Measurements from ENCODE around the gene SLC9C2. TPM values are rescaled to one million over a fixed set of nuclear protein-coding genes. Genes with fewer than 3 reads are reported as not detected.
"Not testable (repeated sequence)": the region's sequence is repeated elsewhere in the genome, so short reads cannot be mapped to it uniquely, and the experiment has no call there.

Gene SLC9C2
- total RNA-seq, 1 experiment from 2014 or later, result not detected

DNA sequence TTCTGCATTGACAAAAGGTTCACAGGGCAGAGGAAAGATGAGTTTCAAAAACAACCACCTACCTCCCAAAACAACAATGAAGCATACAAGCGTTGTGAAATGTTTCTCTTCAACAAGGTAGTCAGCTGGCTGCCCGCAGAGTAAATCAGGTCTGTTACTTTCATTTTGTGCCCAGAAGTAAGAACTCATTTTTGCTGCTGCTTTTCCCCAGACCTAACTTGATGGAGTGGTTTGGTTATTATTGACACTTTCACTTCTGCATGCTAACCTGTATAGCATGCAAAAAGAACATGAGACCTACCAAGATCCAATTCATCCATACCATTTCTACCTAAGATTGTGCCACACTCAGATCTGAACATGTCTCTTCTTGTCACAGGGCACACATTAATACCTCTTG lies 1.3 kb downstream of the SLC9C2 start:
- Histone ChIP-seq H3K36me3 (ENCODE audit: control insufficient read depth, insufficient read depth, low read length) (no peaks in the 10 kb centered on the region; the same call in 1 of the 2 replicates), H3K27me3 (ENCODE audit: control insufficient read depth, insufficient read depth, low read length) (no peaks in the 10 kb centered on the region; the same call in 1 of the 2 replicates), H3K9me3 (ENCODE audit: control insufficient read depth, insufficient read depth, low read depth, low read length) (peaks cover 5% of the 10 kb centered on the region; the same call in 1 of the 2 replicates), H3K4me3 (ENCODE audit: low read depth in 2 of 2, low read length in 2 of 2) (no peak overlapping the region; a peak in 1 of 4 replicates), H3K4me1 (ENCODE audit: control insufficient read depth, insufficient read depth, low read length) (no peaks in the 10 kb centered on the region), H3K27ac (ENCODE audit: low read length) (no peak overlapping the region)
- no TSS peak for BruUV-seq (replicated peaks)
- no peak for DNase-seq (ENCODE audit: low read depth, low spot score)
- TF ChIP-seq, protein P1, sequence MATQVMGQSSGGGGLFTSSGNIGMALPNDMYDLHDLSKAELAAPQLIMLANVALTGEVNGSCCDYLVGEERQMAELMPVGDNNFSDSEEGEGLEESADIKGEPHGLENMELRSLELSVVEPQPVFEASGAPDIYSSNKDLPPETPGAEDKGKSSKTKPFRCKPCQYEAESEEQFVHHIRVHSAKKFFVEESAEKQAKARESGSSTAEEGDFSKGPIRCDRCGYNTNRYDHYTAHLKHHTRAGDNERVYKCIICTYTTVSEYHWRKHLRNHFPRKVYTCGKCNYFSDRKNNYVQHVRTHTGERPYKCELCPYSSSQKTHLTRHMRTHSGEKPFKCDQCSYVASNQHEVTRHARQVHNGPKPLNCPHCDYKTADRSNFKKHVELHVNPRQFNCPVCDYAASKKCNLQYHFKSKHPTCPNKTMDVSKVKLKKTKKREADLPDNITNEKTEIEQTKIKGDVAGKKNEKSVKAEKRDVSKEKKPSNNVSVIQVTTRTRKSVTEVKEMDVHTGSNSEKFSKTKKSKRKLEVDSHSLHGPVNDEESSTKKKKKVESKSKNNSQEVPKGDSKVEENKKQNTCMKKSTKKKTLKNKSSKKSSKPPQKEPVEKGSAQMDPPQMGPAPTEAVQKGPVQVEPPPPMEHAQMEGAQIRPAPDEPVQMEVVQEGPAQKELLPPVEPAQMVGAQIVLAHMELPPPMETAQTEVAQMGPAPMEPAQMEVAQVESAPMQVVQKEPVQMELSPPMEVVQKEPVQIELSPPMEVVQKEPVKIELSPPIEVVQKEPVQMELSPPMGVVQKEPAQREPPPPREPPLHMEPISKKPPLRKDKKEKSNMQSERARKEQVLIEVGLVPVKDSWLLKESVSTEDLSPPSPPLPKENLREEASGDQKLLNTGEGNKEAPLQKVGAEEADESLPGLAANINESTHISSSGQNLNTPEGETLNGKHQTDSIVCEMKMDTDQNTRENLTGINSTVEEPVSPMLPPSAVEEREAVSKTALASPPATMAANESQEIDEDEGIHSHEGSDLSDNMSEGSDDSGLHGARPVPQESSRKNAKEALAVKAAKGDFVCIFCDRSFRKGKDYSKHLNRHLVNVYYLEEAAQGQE (IDR thresholded peaks at IDR 0.05; ENCODE audit: insufficient read depth in 1 of 2, low read depth in 2 of 2, low read length in 1 of 2), result no peak
- no peak for TF ChIP-seq POLR2AphosphoS5 (IDR thresholded peaks at IDR 0.05; ENCODE audit: low read depth, low read length)
- TF ChIP-seq, protein P2, sequence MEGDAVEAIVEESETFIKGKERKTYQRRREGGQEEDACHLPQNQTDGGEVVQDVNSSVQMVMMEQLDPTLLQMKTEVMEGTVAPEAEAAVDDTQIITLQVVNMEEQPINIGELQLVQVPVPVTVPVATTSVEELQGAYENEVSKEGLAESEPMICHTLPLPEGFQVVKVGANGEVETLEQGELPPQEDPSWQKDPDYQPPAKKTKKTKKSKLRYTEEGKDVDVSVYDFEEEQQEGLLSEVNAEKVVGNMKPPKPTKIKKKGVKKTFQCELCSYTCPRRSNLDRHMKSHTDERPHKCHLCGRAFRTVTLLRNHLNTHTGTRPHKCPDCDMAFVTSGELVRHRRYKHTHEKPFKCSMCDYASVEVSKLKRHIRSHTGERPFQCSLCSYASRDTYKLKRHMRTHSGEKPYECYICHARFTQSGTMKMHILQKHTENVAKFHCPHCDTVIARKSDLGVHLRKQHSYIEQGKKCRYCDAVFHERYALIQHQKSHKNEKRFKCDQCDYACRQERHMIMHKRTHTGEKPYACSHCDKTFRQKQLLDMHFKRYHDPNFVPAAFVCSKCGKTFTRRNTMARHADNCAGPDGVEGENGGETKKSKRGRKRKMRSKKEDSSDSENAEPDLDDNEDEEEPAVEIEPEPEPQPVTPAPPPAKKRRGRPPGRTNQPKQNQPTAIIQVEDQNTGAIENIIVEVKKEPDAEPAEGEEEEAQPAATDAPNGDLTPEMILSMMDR (IDR thresholded peaks at IDR 0.05), result no peak
- no peak for TF ChIP-seq TCF7L2 (IDR thresholded peaks at IDR 0.05; ENCODE audit: low read depth, low read length)
- no peak for TF ChIP-seq SIN3A (IDR thresholded peaks at IDR 0.05; ENCODE audit: borderline replicate concordance, insufficient read depth, low read depth, low read length)
- ATAC-seq, result no peak
- ChIA-PET CTCF (no interaction called here), POLR2A (no interaction called here)
- in situ Hi-C loops (cut with HindIII; ENCODE audit: low pct_unique_long_range_greater_than_20kb, low sequenced_read_pairs), result no loop called here
- intact Hi-C loops (cut with micrococcal nuclease; ENCODE audit: unreplicated experiment), result no loop called here

DNA sequence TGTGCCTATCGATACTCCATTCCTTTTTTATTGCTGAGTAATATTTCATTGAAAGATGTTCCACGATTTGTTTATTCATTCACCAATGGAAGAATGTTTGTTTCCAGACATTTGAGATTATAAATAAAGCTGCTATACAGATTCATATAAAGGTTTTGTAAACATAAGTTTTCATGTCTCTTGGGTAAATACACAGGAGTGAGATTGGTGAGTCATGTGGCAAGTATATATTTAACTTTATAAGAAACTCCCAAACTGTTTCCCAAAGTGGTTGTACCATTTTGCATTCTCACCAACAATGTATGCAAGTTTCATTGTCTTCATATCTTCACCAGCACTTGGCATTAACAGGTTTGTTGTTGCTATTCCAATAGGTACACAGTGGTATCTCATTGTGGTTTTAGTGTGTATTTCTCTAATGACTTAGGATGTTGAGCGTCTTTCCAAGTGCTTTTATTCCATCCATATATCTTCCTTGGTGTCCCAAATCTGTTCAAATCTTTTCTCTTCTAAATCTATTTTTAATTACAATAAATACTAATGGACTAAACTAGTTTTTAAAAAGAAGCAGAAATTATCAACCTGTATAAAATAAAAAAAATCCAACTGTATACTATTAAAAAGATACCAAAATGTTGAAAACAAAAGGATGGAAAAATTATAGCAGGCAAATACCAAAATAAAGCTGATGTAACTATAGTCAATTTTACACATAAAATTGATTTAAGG lies 6.6 kb downstream of the SLC9C2 start:
- no TSS peak for BruUV-seq (replicated peaks)
- Histone ChIP-seq H3K4me3 (ENCODE audit: low read depth in 2 of 2, low read length in 2 of 2) (no peak overlapping the region), H3K4me1 (ENCODE audit: control insufficient read depth, insufficient read depth, low read length) (no peaks in the 10 kb centered on the region), H3K27ac (ENCODE audit: low read length) (no peak overlapping the region), H3K27me3 (ENCODE audit: control insufficient read depth, insufficient read depth, low read length) (no peaks in the 10 kb centered on the region; the same call in 1 of the 2 replicates), H3K9me3 (ENCODE audit: control insufficient read depth, insufficient read depth, low read depth, low read length) (peaks cover 5% of the 10 kb centered on the region; the same call in 1 of the 2 replicates), H3K36me3 (ENCODE audit: control insufficient read depth, insufficient read depth, low read length) (no peaks in the 10 kb centered on the region; the same call in 1 of the 2 replicates)
- ATAC-seq (no peak), DNase-seq (ENCODE audit: low read depth, low spot score) (no peak)
- TF ChIP-seq, protein P1 (IDR thresholded peaks at IDR 0.05; ENCODE audit: insufficient read depth in 1 of 2, low read depth in 2 of 2, low read length in 1 of 2), result no peak
- TF ChIP-seq POLR2AphosphoS5 (IDR thresholded peaks at IDR 0.05; ENCODE audit: low read depth, low read length) (no peak), SIN3A (IDR thresholded peaks at IDR 0.05; ENCODE audit: borderline replicate concordance, insufficient read depth, low read depth, low read length) (no peak), TCF7L2 (IDR thresholded peaks at IDR 0.05; ENCODE audit: low read depth, low read length) (no peak)
- TF ChIP-seq, protein P2 (IDR thresholded peaks at IDR 0.05), result no peak
- ChIA-PET POLR2A (no interaction called here), CTCF (no interaction called here)
- in situ Hi-C loops (cut with HindIII; ENCODE audit: low pct_unique_long_range_greater_than_20kb, low sequenced_read_pairs), result no loop called here
- intact Hi-C loops (cut with micrococcal nuclease; ENCODE audit: unreplicated experiment), result no loop called here

DNA sequence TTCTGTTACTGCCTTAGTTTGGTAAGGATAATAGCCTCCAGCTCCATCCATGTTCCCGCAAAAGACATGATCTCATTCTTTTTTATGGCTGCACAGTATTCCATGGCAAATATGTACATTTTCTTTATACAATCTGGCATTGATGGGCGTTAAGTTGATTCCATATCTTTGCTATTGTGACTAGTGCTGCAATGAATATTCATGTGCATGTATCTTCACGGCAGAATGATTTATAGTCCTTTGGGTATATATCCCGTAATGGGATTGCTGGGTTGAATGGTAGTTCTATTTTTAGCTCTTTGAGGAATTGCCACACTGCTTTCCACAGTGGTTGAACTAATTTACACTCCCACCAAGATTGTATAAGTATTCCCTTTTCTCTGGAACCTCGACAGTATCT lies 11.7 kb downstream of the SLC9C2 start:
- ATAC-seq; H3K4me3 ChIP-seq (ENCODE audit: low read depth in 2 of 2, low read length in 2 of 2); POLR2A ChIA-PET; CTCF ChIA-PET; H3K4me1 ChIP-seq (ENCODE audit: control insufficient read depth, insufficient read depth, low read length); H3K27me3 ChIP-seq (ENCODE audit: control insufficient read depth, insufficient read depth, low read length); intact Hi-C loops (cut with micrococcal nuclease; ENCODE audit: unreplicated experiment); DNase-seq (ENCODE audit: low read depth, low spot score); in situ Hi-C loops (cut with HindIII; ENCODE audit: low pct_unique_long_range_greater_than_20kb, low sequenced_read_pairs); BruUV-seq (replicated peaks); H3K36me3 ChIP-seq (ENCODE audit: control insufficient read depth, insufficient read depth, low read length); H3K27ac ChIP-seq (ENCODE audit: low read length); H3K9me3 ChIP-seq (ENCODE audit: control insufficient read depth, insufficient read depth, low read depth, low read length): not testable (repeated sequence)

Data from Panc1 (cell line).